Osteoblast (primary cell): ENCODE data around the gene NINL. TPM values are rescaled to one million over a fixed set of nuclear protein-coding genes. Genes with fewer than 3 reads are reported as not detected.

Experiments used
- DNase-seq: peaks from one replicate; pipeline ENCODE4 v3.0.0; 2011; ENCODE audit warnings: low spot score, mixed read lengths; ENCODE audit not compliant: insufficient read length; ENCODE audit errors: missing footprints
- H2AFZ ChIP-seq: 2 replicates; pipeline ENCODE4 v1.6.0; 2011; ENCODE audit warnings: mild to moderate bottlenecking, low read length
- H3K27ac ChIP-seq: 2 replicates; pipeline ENCODE4 v1.5.1; 2011; ENCODE audit warnings: mild to moderate bottlenecking, low read depth, low read length, moderate library complexity
- H3K27me3 ChIP-seq: 2 replicates; pipeline ENCODE4 v1.6.0; 2012; ENCODE audit warnings: mild to moderate bottlenecking, control low read depth, inconsistent platforms, low read length, moderate library complexity; ENCODE audit not compliant: insufficient read depth
- H3K36me3 ChIP-seq: 2 replicates; pipeline ENCODE4 v1.5.1; 2011; ENCODE audit warnings: mild to moderate bottlenecking, low read length, control low read depth, moderate library complexity; ENCODE audit not compliant: insufficient read depth
- H3K4me1 ChIP-seq: 2 replicates; pipeline ENCODE4 v1.5.1; 2011; ENCODE audit warnings: mild to moderate bottlenecking, low read length, control low read depth, moderate library complexity; ENCODE audit not compliant: insufficient read depth
- H3K4me2 ChIP-seq: 2 replicates; pipeline ENCODE4 v1.6.0; 2011; ENCODE audit warnings: mild to moderate bottlenecking, low read length; ENCODE audit not compliant: insufficient read depth
- H3K4me3 ChIP-seq: fragments of 200-600 bp; sonication (generic); 3 replicates; pipeline ENCODE4 v1.5.1; 2012; ENCODE audit warnings: mild to moderate bottlenecking, low read length, inconsistent platforms; ENCODE audit not compliant: insufficient read depth
- H3K79me2 ChIP-seq: 2 replicates; pipeline ENCODE4 v1.6.0; 2012; ENCODE audit warnings: mild to moderate bottlenecking, low read length, control low read depth, inconsistent platforms; ENCODE audit not compliant: insufficient read depth
- H3K9me3 ChIP-seq: 2 replicates; pipeline ENCODE4 v1.5.1; 2011; ENCODE audit warnings: low read depth, low read length, control low read depth
- H4K20me1 ChIP-seq: 2 replicates; pipeline ENCODE4 v1.6.0; 2012; ENCODE audit warnings: mild to moderate bottlenecking, low read length, control low read depth; ENCODE audit not compliant: insufficient read depth
- CTCF ChIP-seq: IDR thresholded peaks from 2 replicates; pipeline ENCODE4 v1.5.1; 2011; ENCODE audit warnings: mild to moderate bottlenecking, low read depth, low read length, moderate library complexity; ENCODE audit errors: extremely low read depth
- total RNA-seq: library from RNA; depleted of rRNA; stranded (reverse); fragments of >200 nt; gene quantifications from 2 replicates; pipeline ENCODE4 v1.2.3, GENCODE V29; 2012

The NINL gene
- total RNA-seq, 1 donor = 14.8 TPM

GRCh38 chr20:25485872-25486271, 99.5 kb downstream of the NINL start:
- Histone ChIP-seq H3K79me2 (no peaks in the 10 kb centered on the region), H4K20me1 (no peaks in the 10 kb centered on the region), H3K36me3 (peaks cover 17% of the 10 kb centered on the region), H3K4me3 (no peak overlapping the region), H3K27ac (no peak overlapping the region), H3K4me1 (no peaks in the 10 kb centered on the region), H3K4me2 (no peak overlapping the region), H3K27me3 (no peaks in the 10 kb centered on the region), H3K9me3 (no peaks in the 10 kb centered on the region), H2AFZ (no peak overlapping the region)
- DNase-seq = no peak
- TF ChIP-seq CTCF = no peak

- H3K27ac ChIP-seq = no peak overlapping the region
- DNase-seq = peak; percentile 58
- H3K79me2 ChIP-seq = no peaks in the 10 kb centered on the region
- H4K20me1 ChIP-seq = no peaks in the 10 kb centered on the region
- no peak overlapping the region for H2AFZ ChIP-seq
- no peak overlapping the region for H3K4me2 ChIP-seq
- no peaks in the 10 kb centered on the region for H3K9me3 ChIP-seq
- peaks cover 17% of the 10 kb centered on the region for H3K36me3 ChIP-seq
- no peak overlapping the region for H3K4me3 ChIP-seq
- no peak for TF ChIP-seq CTCF
- H3K4me1 ChIP-seq = no peaks in the 10 kb centered on the region
- H3K27me3 ChIP-seq = no peaks in the 10 kb centered on the region
Observed at GRCh38 chr20:25484911-25485511, 100.3 kb downstream of the NINL start.

- DNase-seq = peak; percentile 36
Observed at GRCh38 chr20:25484224-25484846, 101.0 kb downstream of the NINL start.

More at GRCh38 chr20:25484224-25484846, 101.0 kb downstream of the NINL start:
- Histone ChIP-seq H3K4me3 (no peak overlapping the region), H2AFZ (no peak overlapping the region), H3K4me1 (no peaks in the 10 kb centered on the region), H3K36me3 (peaks cover 19% of the 10 kb centered on the region), H4K20me1 (no peaks in the 10 kb centered on the region), H3K79me2 (no peaks in the 10 kb centered on the region), H3K9me3 (no peaks in the 10 kb centered on the region), H3K27me3 (no peaks in the 10 kb centered on the region), H3K27ac (no peak overlapping the region), H3K4me2 (no peak overlapping the region)
- TF ChIP-seq CTCF = peak; percentile 13
